ENCODE data around the gene NPLOC4. TPM values are rescaled to one million over a fixed set of nuclear protein-coding genes. Genes with fewer than 3 reads are reported as not detected.

Gene NPLOC4
- polyA plus RNA-seq, 4 donors, result 53.1 to 60.3 (median 57.2) TPM

DNA sequence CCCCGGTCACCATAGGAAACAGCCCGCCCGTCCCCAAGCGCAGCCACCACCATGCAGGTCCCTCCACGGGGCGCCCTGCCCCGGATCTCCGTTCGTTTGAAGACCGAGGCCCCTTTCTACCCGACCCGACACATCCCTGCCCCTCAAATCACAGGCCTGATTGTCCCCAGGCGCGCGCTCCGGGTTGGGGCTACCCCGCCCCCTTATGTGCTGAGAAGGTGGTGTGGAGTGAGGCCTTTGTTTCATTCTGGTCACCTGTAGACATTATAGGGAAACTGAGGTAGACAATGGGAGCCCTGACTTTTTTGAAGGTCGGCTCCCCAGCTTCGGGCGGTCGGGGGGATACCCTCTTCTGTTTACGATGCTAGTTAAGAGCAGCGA is 123.5 kb downstream of the NPLOC4 start:
- no peak for DNase-seq (ENCODE audit: low read depth in 4 of 4, low spot score in 3 of 4)

DNA sequence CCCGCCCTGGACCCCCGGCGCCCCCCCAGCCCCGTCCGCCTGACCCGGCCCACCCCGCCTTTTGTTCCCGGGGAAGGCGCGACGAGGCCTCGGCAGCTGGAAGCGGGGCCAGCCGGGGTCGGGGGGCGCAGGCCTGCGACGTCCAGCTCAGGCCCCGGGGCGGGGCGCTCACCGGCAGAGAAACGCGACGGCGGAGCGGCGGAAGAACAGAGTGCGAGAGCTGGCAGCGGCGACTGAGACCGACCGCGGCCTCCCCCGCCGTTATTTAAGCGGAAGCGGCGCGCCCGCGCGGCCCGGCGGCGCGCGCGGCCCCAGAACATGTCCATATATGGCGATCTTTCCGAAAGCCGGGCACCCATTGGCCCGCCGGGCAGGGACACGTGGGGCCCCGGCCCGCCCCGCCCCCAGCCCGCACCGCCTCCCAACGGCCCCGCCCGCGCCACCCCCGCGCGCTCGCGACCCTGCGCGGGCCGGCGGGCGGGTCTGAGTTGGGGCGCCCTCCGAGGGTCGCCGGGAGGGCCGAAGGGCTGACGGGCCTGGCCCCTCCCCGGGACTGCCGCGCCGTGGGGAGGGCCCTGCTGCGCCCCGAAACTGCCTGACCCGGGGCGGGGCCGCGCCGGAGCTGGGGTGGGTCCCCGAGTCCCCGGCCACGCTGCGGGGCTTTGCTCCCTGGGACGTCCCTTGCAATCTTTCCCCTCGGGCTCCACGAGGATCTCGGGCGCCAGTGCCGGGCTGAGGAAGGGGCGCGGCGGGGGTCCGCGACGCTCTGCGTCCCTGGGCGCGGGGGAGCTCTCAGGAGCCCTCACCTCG is 124.1 kb downstream of the NPLOC4 start, which contains the start of gene ACTG1:
ACTG1 (minus strand) TSS at position 238 of the 810 bp plus-strand sequence. CDS start 445 bp downstream, outside the sequence.
- peak in 3 of 4 donors; percentile 90 to 92 (median 90) for DNase-seq (ENCODE audit: low read depth in 4 of 4, low spot score in 3 of 4)

DNA sequence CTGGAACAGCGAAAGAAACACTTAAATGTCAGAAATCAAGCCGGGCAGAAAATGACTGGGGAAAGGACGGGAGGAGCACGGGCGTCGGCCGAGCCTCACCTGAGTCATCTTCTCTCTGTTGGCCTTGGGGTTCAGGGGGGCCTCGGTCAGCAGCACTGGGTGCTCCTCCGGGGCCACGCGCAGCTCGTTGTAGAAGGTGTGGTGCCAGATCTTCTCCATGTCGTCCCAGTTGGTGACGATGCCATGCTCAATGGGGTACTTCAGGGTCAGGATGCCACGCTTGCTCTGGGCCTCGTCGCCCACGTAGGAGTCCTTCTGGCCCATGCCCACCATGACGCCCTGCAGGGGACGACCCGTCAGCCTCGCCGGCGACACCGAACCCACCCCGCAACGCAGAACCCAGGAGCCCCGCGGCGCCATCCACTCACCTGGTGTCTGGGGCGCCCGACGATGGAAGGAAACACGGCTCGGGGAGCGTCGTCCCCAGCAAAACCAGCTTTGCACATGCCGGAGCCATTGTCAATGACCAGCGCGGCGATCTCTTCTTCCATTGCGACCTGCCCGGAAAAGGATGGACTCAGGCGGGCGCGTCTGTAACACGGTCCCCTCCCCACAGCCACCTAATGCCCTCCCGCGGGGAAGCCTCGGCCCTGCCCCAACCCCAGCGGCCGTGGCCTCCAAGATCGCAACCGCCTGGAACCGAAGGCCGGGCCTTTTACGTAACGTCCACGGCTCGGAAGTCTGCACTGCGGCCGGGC is 124.9 kb downstream of the NPLOC4 start:
- no peak for DNase-seq (ENCODE audit: low read depth in 4 of 4, low spot score in 3 of 4)

DNA sequence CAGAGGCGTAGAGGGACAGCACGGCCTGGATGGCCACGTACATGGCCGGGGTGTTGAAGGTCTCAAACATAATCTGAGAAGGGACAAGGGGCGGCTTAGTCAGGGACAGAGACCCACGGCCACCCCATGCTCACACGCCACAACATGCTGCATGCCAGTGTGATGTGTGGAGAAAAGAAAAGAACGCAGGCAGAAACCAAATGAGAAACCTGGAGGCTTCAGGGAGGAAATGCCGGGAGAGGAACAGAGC is 125.4 kb downstream of the NPLOC4 start:
- DNase-seq (ENCODE audit: low read depth in 4 of 4, low spot score in 3 of 4), result no peak

DNA sequence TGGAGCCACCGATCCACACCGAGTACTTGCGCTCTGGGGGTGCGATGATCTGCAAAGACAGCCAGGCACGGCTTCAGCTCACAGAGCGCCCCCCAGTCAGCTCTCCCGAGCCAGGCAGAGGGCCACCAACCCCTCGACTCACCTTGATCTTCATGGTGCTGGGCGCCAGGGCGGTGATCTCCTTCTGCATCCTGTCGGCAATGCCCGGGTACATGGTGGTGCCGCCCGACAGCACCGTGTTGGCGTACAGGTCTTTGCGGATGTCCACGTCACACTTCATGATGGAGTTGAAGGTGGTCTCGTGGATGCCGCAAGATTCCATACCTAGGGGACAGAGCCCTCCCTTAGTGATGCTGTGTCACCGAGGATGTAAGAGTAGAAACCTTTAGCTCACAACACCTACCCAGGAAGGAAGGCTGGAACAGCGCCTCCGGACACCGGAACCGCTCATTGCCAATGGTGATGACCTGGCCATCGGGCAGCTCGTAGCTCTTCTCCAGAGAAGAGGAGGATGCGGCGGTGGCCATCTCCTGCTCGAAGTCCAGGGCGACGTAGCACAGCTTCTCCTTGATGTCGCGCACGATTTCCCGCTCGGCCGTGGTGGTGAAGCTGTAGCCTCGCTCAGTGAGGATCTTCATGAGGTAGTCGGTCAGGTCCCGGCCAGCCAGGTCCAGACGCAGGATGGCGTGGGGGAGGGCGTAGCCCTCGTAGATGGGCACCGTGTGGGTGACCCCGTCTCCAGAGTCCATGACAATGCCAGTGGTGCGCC is 125.9 kb downstream of the NPLOC4 start:
- DNase-seq (ENCODE audit: low read depth in 4 of 4, low spot score in 3 of 4), result no peak

DNA sequence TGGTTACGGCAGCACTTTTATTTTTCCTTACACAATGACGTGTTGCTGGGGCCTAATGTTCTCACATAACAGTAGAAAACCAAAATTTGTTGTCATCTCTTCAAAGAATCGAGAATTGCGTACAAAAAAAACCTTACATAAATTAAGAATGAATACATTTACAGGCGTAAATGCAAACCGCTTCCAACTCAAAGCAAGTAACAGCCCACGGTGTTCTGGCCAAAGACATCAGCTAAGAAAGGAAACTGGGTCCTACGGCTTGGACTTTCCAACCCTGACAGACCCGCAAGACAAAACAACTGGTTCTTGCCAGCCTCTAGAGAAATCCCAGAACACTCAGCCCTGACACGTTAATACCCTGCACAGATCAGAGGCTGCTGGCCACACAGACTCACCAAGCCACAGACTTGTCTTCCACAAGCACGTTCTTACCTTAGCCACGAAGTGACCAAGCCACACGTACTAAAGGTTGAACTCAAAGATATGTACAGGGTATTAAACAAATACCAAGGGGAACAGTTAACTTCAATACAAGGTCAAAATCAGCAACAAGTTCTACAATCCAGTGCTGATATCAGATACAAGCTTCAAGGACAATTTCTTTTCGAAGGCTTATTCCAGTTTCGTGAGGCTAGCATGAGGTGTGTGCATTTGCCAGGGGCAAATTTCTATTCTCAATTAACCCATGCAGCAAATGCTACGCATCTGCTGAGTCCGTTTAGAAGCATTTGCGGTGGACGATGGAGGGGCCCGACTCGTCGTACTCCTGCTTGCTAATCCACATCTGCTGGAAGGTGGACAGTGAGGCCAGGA is 126.7 kb downstream of the NPLOC4 start:
- no peak for DNase-seq (ENCODE audit: low read depth in 4 of 4, low spot score in 3 of 4)

DNA sequence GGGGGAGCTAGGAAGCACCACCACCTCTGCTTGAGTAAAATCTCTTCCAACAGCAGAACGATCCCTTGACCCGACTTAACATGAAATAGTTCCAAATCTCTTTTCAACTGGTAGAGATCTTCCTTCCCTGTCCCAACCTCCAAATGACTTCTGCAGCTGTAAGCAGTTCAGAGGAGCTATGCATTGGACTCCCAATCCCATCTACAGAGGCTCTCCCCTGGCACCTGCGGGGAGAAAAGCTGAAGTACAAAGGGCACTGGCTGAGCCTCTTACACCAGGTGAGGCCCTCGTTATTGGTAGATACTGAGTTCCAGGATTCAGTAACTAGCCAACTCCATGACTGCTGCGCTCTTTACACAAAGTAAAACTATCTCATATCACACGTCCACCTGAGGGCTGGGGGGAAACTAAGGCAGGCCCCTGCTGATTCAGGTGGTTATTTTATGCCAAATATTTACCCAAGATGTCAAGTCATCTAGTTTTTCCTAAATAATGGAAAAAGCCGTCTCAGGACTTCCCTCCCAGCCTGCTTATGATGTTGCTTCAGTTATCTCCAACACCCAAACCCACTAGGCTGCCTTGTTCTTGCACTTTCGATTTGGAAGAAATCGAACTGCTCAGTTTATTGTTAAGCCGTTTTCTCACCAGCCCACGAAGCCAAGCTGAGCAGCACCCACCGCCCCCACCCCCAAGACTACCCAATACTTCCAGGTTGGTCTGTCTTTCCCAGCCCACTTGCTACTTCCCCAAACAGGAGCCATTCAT is 127.5 kb downstream of the NPLOC4 start:
- no peak for DNase-seq (ENCODE audit: low read depth in 4 of 4, low spot score in 3 of 4)

DNA sequence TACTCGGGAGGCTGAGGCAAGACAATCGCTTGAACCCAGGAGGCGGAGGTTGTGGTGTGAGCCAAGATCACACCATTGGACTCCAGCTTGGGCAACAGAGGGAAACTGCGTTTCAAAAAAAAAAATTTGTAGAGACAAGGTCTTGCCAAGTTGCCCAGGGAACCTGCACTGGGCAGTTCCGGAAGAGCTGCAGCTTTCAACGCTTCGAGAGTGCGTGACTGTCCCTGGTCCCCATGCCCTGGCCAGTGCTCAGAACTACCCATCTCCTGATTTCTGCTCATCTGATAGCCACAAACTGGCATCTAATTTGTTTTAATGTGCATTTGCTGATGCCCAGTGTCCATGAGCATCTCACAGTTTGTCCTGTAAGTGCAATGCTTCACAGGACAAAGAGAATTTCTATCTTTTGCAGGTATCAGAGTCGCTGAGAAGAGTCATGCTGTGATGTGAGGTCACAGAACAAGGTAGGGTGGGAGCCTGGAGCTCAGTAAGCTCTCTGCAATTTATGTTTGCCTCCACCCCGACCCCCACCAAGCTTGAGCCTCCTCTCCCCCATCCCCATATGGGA is 128.2 kb downstream of the NPLOC4 start:
- DNase-seq (ENCODE audit: low read depth in 4 of 4, low spot score in 3 of 4), result no peak

Other genes starting within 250 kb of the NPLOC4 start
- gene BAHCC1, start 241.7 kb downstream of the NPLOC4 start, polyA plus RNA-seq (ENCODE audit: insufficient read length in 4 of 4), result 10 to 100 TPM; 16.6 to 24.7 (median 18.8) TPM
- 1,000 to 10,000 TPM; 3,124 to 3,561 (median 3,180) TPM for gene ACTG1, start 124.3 kb downstream of the NPLOC4 start, polyA plus RNA-seq (ENCODE audit: insufficient read length in 4 of 4)
- 1 to 10 TPM; 1.1 to 2.3 (median 1.6) TPM for gene FSCN2, start 108.7 kb downstream of the NPLOC4 start, polyA plus RNA-seq (ENCODE audit: insufficient read length in 4 of 4)
- 10 to 100 TPM; 23.5 to 31.1 (median 25.0) TPM for gene FAAP100, start 84.8 kb downstream of the NPLOC4 start, polyA plus RNA-seq (ENCODE audit: insufficient read length in 4 of 4)
- 1 to 10 TPM; 2.5 to 5.0 (median 2.9) TPM for gene TSPAN10, start 84 bp upstream of the NPLOC4 start, polyA plus RNA-seq (ENCODE audit: insufficient read length in 4 of 4)
- gene PDE6G, start 19.4 kb upstream of the NPLOC4 start, polyA plus RNA-seq (ENCODE audit: insufficient read length in 4 of 4), result 10 to 100 TPM; 10.3 to 17.5 (median 15.2) TPM
- gene OXLD1, start 29.5 kb upstream of the NPLOC4 start, polyA plus RNA-seq (ENCODE audit: insufficient read length in 4 of 4), result 10 to 100 TPM; 10.4 to 24.0 (median 15.9) TPM
- 10 to 100 TPM; 12.7 to 17.5 (median 14.1) TPM for gene CCDC137, start 29.6 kb upstream of the NPLOC4 start, polyA plus RNA-seq (ENCODE audit: insufficient read length in 4 of 4)
- 10 to 100 TPM; 36.9 to 49.1 (median 45.4) TPM for gene ARL16, start 46.7 kb upstream of the NPLOC4 start, polyA plus RNA-seq (ENCODE audit: insufficient read length in 4 of 4)
- 100 to 1,000 TPM in 1 of 4 donors, 10 to 100 TPM in 3; 94.3 to 104 (median 98.0) TPM for gene HGS, start 46.9 kb upstream of the NPLOC4 start, polyA plus RNA-seq (ENCODE audit: insufficient read length in 4 of 4)
- 10 to 100 TPM; 41.0 to 68.1 (median 43.5) TPM for gene MRPL12, start 66.3 kb upstream of the NPLOC4 start, polyA plus RNA-seq (ENCODE audit: insufficient read length in 4 of 4)
- gene SLC25A10, start 75.2 kb upstream of the NPLOC4 start, polyA plus RNA-seq (ENCODE audit: insufficient read length in 4 of 4), result 10 to 100 TPM; 12.5 to 23.3 (median 13.4) TPM
- gene GCGR, start 167.0 kb upstream of the NPLOC4 start, polyA plus RNA-seq (ENCODE audit: insufficient read length in 4 of 4), result 10 to 100 TPM in 3 of 4 donors, 1 to 10 TPM in 1; 8.4 to 15.5 (median 13.0) TPM
- gene MCRIP1, start 196.2 kb upstream of the NPLOC4 start, polyA plus RNA-seq (ENCODE audit: insufficient read length in 4 of 4), result 100 to 1,000 TPM in 1 of 4 donors, 10 to 100 TPM in 3; 75.3 to 135 (median 90.1) TPM
- under 1 TPM in 3 of 4 donors, not detected in 1; 0.18 to 0.36 (median 0.26) TPM for gene PPP1R27, start 197.9 kb upstream of the NPLOC4 start, polyA plus RNA-seq (ENCODE audit: insufficient read length in 4 of 4)
- gene P4HB, start 223.4 kb upstream of the NPLOC4 start, polyA plus RNA-seq (ENCODE audit: insufficient read length in 4 of 4), result 100 to 1,000 TPM; 407 to 439 (median 410) TPM
- gene ARHGDIA, start 234.2 kb upstream of the NPLOC4 start, polyA plus RNA-seq (ENCODE audit: insufficient read length in 4 of 4), result 100 to 1,000 TPM; 166 to 199 (median 195) TPM

Data from right renal pelvis (tissue), 4 donors.